Smooth muscle cell (in vitro differentiated cells): ENCODE measurements around the gene SERHL2. TPM values are rescaled to one million over a fixed set of nuclear protein-coding genes. Genes with fewer than 3 reads are reported as not detected.
"Not testable (repeated sequence)": the region's sequence is repeated elsewhere in the genome, so short reads cannot be mapped to it uniquely, and the experiment has no call there.

Experiments used
- DNase-seq: peaks from one replicate; lab custom pipeline; 2025; ENCODE audit not compliant: unreplicated experiment; lab: John Stamatoyannopoulos, UW
- H2AFZ ChIP-seq: fragments of 200-600 bp; sonication (generic); 2 replicates; pipeline ENCODE4 v1.6.0; 2016; ENCODE audit warnings: antibody characterized with exemption, low read depth, mild to moderate bottlenecking
- H3F3A ChIP-seq: fragments of 200-600 bp; sonication (generic); 2 replicates; pipeline ENCODE4 v1.6.0; 2017; ENCODE audit warnings: antibody characterized with exemption, low read depth
- H3K27ac ChIP-seq: fragments of 200-600 bp; sonication (generic); 2 replicates; pipeline ENCODE4 v1.5.1; 2016; ENCODE audit warnings: low read depth, mild to moderate bottlenecking
- H3K27me3 ChIP-seq: fragments of 200-600 bp; sonication (generic); 2 replicates; pipeline ENCODE4 v1.6.1; 2016; ENCODE audit warnings: low read depth, mild to moderate bottlenecking
- H3K36me3 ChIP-seq: fragments of 200-600 bp; sonication (generic); 2 replicates; pipeline ENCODE4 v1.5.1; 2016; ENCODE audit warnings: low read depth
- H3K4me1 ChIP-seq: fragments of 200-600 bp; sonication (generic); 2 replicates; pipeline ENCODE4 v1.5.1; 2016; ENCODE audit warnings: low read depth
- H3K4me2 ChIP-seq: fragments of 200-600 bp; sonication (generic); 2 replicates; pipeline ENCODE4 v1.6.0; 2016; ENCODE audit warnings: mild to moderate bottlenecking
- H3K4me3 ChIP-seq: fragments of 200-600 bp; sonication (generic); 2 replicates; pipeline ENCODE4 v1.5.1; 2016; ENCODE audit warnings: mild to moderate bottlenecking
- H3K79me2 ChIP-seq: fragments of 200-600 bp; sonication (generic); 2 replicates; pipeline ENCODE4 v1.6.0; 2016; ENCODE audit warnings: low read depth, mild to moderate bottlenecking
- H3K9ac ChIP-seq: fragments of 200-600 bp; sonication (generic); 2 replicates; pipeline ENCODE4 v1.6.0; 2016; ENCODE audit warnings: low read depth
- H3K9me3 ChIP-seq: fragments of 200-600 bp; sonication (generic); replicated peaks from 2 replicates; pipeline ENCODE4 v1.5.1; 2016; ENCODE audit warnings: low read depth
- H4K20me1 ChIP-seq: fragments of 200-600 bp; sonication (generic); 2 replicates; pipeline ENCODE4 v1.6.0; 2016; ENCODE audit warnings: low read depth
- CTCF ChIP-seq: fragments of 200-600 bp; sonication (generic); IDR thresholded peaks from 2 replicates; pipeline ENCODE4 v1.5.1; 2017; ENCODE audit warnings: borderline replicate concordance, mild to moderate bottlenecking, antibody characterized with exemption; ENCODE audit not compliant: insufficient read depth, poor library complexity, severe bottlenecking
- WGBS: methylation state at CpG from one replicate; pipeline ENCODE4 v1.1.7; 2016; ENCODE audit warnings: low lambda C conversion rate; 5-methylcytosine and 5-hydroxymethylcytosine counted together
- polyA plus RNA-seq: library from polyadenylated mRNA; unstranded; fragments of >200 nt; fragmentation: Nextera tagmentation; extraction: Ambion mirVana; gene quantifications from 2 replicates; pipeline ENCODE4 v1.2.1, GENCODE V29; 2016
- total RNA-seq: library from RNA; depleted of rRNA; stranded (reverse); fragments of >200 nt; gene quantifications from 2 replicates; pipeline ENCODE4 v1.2.3, GENCODE V29; 2014

SERHL2 gene
- total and polyA plus RNA-seq, 2 experiments from 2014 or later, result 1.3 to 4.6 TPM

- DNase-seq, result no peak
- H3K4me3 ChIP-seq, result no peak overlapping the region
- no peaks in the 10 kb centered on the region for H3K27me3 ChIP-seq
- no peaks in the 10 kb centered on the region for H3K79me2 ChIP-seq
- no peaks in the 10 kb centered on the region for H4K20me1 ChIP-seq
- WGBS, result 72% methylated on average over 2 of the region's 2 CpGs
- H3K9ac ChIP-seq, result no peak overlapping the region
- no peak overlapping the region for H2AFZ ChIP-seq
- no peaks in the 10 kb centered on the region for H3K9me3 ChIP-seq
- H3K4me1 ChIP-seq, result no peaks in the 10 kb centered on the region
- no peak overlapping the region for H3K27ac ChIP-seq
- H3K36me3 ChIP-seq, result no peaks in the 10 kb centered on the region
- TF ChIP-seq CTCF, result no peak
- H3F3A ChIP-seq, result no peaks in the 10 kb centered on the region
- no peak overlapping the region for H3K4me2 ChIP-seq
Observed at GRCh38 chr22:42544686-42545085, 9.1 kb upstream of the SERHL2 start.

GRCh38 chr22:42547562-42547961, 6.2 kb upstream of the SERHL2 start:
- H3K9ac ChIP-seq, result no peak overlapping the region
- H3K79me2 ChIP-seq, result no peaks in the 10 kb centered on the region
- H3K27ac ChIP-seq, result no peak overlapping the region
- no peaks in the 10 kb centered on the region for H3K9me3 ChIP-seq
- no peaks in the 10 kb centered on the region for H3K27me3 ChIP-seq
- no peaks in the 10 kb centered on the region for H4K20me1 ChIP-seq
- no peak for DNase-seq
- no peak overlapping the region for H3K4me3 ChIP-seq
- WGBS, result 72% methylated on average over 9 of the region's 9 CpGs
- no peaks in the 10 kb centered on the region for H3K36me3 ChIP-seq
- no peak overlapping the region for H3K4me2 ChIP-seq
- TF ChIP-seq CTCF, result no peak
- H3K4me1 ChIP-seq, result no peaks in the 10 kb centered on the region
- no peak overlapping the region for H2AFZ ChIP-seq
- H3F3A ChIP-seq, result no peaks in the 10 kb centered on the region

GRCh38 chr22:42548126-42548525, 5.6 kb upstream of the SERHL2 start:
- not testable (repeated sequence) for H3K27ac ChIP-seq, DNase-seq, H3K9me3 ChIP-seq, H3K9ac ChIP-seq, H4K20me1 ChIP-seq, H3K79me2 ChIP-seq, H3K4me1 ChIP-seq, H3F3A ChIP-seq, H2AFZ ChIP-seq, H3K36me3 ChIP-seq, H3K4me3 ChIP-seq, H3K4me2 ChIP-seq, H3K27me3 ChIP-seq
- 57% methylated on average over 6 of the region's 6 CpGs for WGBS

- Histone ChIP-seq H2AFZ (no peak overlapping the region), H3K27me3 (no peaks in the 10 kb centered on the region), H3K4me2 (no peak overlapping the region), H3K9ac (no peak overlapping the region), H3K4me3 (no peak overlapping the region), H4K20me1 (no peaks in the 10 kb centered on the region), H3K79me2 (no peaks in the 10 kb centered on the region), H3K36me3 (no peaks in the 10 kb centered on the region), H3K9me3 (no peaks in the 10 kb centered on the region), H3F3A (no peaks in the 10 kb centered on the region), H3K27ac (no peak overlapping the region), H3K4me1 (no peaks in the 10 kb centered on the region)
- TF ChIP-seq CTCF, result no peak
- 81% methylated on average over 19 of the region's 19 CpGs for WGBS
- no peak for DNase-seq
Observed at GRCh38 chr22:42548597-42549330, 5.0 kb upstream of the SERHL2 start.
